K562 (cell line): Measurements from ENCODE around the gene SLC25A1. TPM values are rescaled to one million over a fixed set of nuclear protein-coding genes. Genes with fewer than 3 reads are reported as not detected.

Experiments
- MYC ChIP-seq, 2 experiments: fragments of 250-450 bp in 1 of 2; sonication (Bioruptor Pico) in 1 of 2; IDR thresholded peaks; 2 replicates each; pipeline versions ENCODE4 v1.5.1 to v1.6.1; 2012 to 2021; ENCODE audit warnings: low read depth in 2 of 2, borderline replicate concordance in 1 of 2, improper control_type of control experiment in 1 of 2, low read length in 1 of 2, mild to moderate bottlenecking in 1 of 2, moderate library complexity in 1 of 2
- TCF7L2 ChIP-seq: fragments of 150-350 bp; IDR thresholded peaks from 2 replicates; pipeline ENCODE4 v1.6.1; 2016; ENCODE audit warnings: low read depth, mild to moderate bottlenecking, low read length, moderate library complexity
- ZBTB40 ChIP-seq, 2 experiments: fragments of 450-650 bp in 1 of 2; sonication (generic) in 1 of 2; formaldehyde crosslinking in 1 of 2; IDR thresholded peaks; 2 replicates each; pipeline versions ENCODE4 v1.7.1 to v1.9.0; 2016 to 2022; ENCODE audit warnings: inconsistent platforms in 1 of 2, mild to moderate bottlenecking in 1 of 2, missing genetic modification reagents in 1 of 2
- polyA plus RNA-seq, 8 experiments: library from polyadenylated mRNA; depleted of rRNA in 4 of 8; stranded (reverse) in 5 of 8; unstranded in 3 of 8; fragments of >200 nt; fragmentation: Nextera tagmentation in 2 of 8; fragmentation: Illumina TruSeq in 1 of 8; extraction: Ambion mirVana in 2 of 8; extraction: Trizol in 1 of 8; gene quantifications; 2 replicates each; pipeline versions ENCODE4 v1.2.1 to v1.2.3, GENCODE V29; 2011 to 2014; ENCODE audit warnings: inconsistent platforms in 1 of 8, missing spikeins in 1 of 8
- total RNA-seq, 7 experiments: library from RNA; depleted of rRNA in 6 of 7; stranded (reverse); fragments of >200 nt in 6 of 7; fragmentation: Illumina TruSeq in 2 of 7; extraction: Trizol in 2 of 7; gene quantifications; 2 replicates each; pipeline versions ENCODE4 v1.2.1 to v1.2.3, GENCODE V29; 2011 to 2021; ENCODE audit warnings: low replicate concordance in 1 of 7

The SLC25A1 gene
- total and polyA plus RNA-seq, 9 of the 15 experiments (the other 6 are each of a cell fraction or from before 2014, with no cell fraction given): 11.0 to 408 (median 110) TPM

GRCh38 chr22:19147195-19147780 lies 31.2 kb downstream of the SLC25A1 start (continued):
- TF ChIP-seq ZBTB40 (IDR thresholded peaks at IDR 0.05) (no peak), ZBTB40 (CRISPR knock-in tag; IDR thresholded peaks at IDR 0.05) (peak; percentile 30; the same call in 1 of the 2 replicates), TCF7L2 (0 out of 2 replicates have a peak, but pooled peaks have one; percentile 21), MYC (IDR thresholded peaks at IDR 0.05; ENCODE audit: low read depth, low read length) (no peak), MYC (CRISPR knock-in tag; IDR thresholded peaks at IDR 0.05; ENCODE audit: borderline replicate concordance, low read depth) (peak; percentile 23; the same call in 1 of the 2 replicates)
